NCI-H2227 (cell line): Measurements from ENCODE around the gene SULT1E1.

ENCODE experiments used
- DNase-seq: peaks from one replicate; lab custom pipeline; 2025; ENCODE audit not compliant: unreplicated experiment; lab: John Stamatoyannopoulos, UW

Gene SULT1E1, protein sequence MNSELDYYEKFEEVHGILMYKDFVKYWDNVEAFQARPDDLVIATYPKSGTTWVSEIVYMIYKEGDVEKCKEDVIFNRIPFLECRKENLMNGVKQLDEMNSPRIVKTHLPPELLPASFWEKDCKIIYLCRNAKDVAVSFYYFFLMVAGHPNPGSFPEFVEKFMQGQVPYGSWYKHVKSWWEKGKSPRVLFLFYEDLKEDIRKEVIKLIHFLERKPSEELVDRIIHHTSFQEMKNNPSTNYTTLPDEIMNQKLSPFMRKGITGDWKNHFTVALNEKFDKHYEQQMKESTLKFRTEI

DNA sequence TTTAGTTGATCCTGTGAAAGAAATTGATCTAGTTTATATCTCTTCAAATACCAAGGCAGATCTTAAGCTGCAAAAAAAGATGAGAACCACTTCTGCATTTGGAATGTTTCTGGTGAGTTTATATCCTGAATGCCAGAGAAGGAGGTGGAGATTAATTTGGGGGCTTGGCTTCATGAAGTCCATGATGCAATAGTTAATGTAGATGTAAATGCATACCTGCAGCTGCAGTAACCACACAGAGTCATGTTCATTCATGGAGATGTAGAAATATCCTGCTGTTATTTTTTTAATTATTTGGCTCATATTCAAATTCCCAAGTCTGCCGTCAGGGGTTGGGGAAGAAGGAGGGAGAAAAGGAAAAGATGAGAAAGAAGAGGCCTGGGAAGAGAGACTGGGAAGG, at the start of gene SULT1E1:
TSS of gene SULT1E1 (minus strand) at position 94 of the 400 bp plus-strand sequence. CDS start 2,501 bp downstream, outside the sequence.
- no peak for DNase-seq

GRCh38 chr4:69909195-69909594, 49.2 kb upstream of the SULT1E1 start:
- DNase-seq = no peak

- no peak for DNase-seq
Observed at GRCh38 chr4:69907151-69907550, 47.2 kb upstream of the SULT1E1 start.

- DNase-seq = no peak
Observed at GRCh38 chr4:69896530-69897116, 36.7 kb upstream of the SULT1E1 start.

- no peak for DNase-seq
Observed at GRCh38 chr4:69894721-69895120, 34.8 kb upstream of the SULT1E1 start.

DNA sequence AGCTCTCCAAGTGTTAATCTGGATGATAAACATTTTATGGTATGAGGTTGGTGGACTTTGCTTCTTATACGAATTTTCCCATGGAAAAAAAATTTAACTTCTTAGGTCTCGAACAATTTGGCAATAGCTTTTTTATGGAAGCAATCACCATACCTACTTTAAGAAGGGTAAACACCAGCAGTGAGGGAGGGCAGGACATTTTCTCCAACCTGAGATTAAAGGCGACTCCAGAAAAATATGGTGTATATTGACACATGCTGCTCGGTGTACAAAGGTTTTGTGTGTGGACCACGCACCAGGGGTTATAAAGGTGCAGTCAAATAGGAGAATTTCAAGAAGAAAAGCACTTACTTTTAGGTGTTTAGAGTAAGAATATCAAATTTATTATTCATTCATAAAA, 34.2 kb upstream of the SULT1E1 start:
- no peak for DNase-seq

- DNase-seq = no peak
Observed at GRCh38 chr4:69888336-69888735, 28.4 kb upstream of the SULT1E1 start.

- no peak for DNase-seq
Observed at GRCh38 chr4:69882150-69882549, 22.2 kb upstream of the SULT1E1 start.

DNA sequence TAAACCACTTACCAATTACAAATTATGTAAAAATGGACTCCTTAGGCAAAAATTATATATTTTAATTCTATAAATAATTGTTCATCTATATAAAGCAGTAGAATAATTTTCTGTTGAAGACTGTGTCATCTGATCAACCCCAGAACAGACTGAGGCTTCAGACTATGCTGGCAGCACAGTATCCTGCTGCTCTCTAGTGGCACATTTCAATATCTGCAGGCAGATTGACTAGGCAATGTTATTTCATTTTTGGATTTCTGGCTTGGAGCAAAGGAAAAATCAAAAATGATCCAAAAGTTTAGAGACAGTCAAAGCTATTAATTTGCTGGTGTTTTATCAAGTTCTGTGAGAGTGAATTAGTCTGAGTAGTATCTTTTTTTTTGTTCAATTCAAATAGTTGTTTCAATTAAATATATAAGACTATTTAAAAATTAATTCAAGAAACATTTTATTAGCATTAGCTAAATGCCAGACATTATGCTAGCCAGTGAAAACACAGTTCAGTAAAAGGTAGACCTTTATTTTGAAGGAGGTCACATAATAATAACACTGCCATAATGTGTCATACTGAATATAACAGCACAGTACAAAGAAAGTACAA, 21.3 kb upstream of the SULT1E1 start:
- DNase-seq = no peak

GRCh38 chr4:69878250-69878649, 18.3 kb upstream of the SULT1E1 start:
- no peak for DNase-seq

- DNase-seq = no peak
Observed at GRCh38 chr4:69877453-69877852, 17.5 kb upstream of the SULT1E1 start.

DNA sequence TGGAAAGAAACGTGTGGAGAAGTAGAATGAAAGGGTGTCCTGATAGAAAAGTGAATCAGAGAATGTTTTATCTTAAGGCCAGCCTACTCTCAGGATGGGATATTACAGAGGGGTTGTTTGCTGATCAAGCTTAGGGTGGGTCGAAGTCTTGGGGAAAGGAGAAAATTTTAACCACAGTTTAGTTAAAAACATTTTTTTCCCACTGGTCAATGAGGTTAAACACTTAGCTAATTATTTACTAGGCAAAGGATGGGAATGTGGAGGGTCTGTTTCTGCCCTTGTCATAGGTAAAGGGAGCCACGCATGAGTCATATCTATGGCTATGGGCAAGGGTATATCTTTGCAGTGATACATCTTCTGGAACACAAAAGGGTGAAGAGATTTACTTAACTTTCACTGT, 16.1 kb upstream of the SULT1E1 start:
- DNase-seq = no peak

- no peak for DNase-seq
Observed at GRCh38 chr4:69875576-69875975, 15.6 kb upstream of the SULT1E1 start.

DNA sequence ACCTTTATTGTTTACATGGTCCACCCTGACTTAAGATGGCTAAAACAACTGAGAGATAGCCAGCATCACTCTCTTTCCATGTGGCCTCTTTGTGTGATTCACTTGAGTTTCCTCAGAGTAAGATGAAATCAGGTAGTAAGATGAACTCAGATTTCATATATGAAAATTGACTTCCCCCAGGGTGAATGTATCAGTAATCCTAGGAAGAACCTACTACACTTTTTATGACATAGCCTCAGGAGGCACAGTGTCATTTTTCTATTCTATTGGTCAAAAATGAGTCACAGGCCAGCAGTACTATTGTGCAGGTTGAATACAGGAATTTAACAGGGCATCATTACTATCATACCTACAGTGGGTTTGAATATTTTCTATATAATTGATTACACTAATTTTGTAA, 14.6 kb upstream of the SULT1E1 start:
- DNase-seq = no peak

DNA sequence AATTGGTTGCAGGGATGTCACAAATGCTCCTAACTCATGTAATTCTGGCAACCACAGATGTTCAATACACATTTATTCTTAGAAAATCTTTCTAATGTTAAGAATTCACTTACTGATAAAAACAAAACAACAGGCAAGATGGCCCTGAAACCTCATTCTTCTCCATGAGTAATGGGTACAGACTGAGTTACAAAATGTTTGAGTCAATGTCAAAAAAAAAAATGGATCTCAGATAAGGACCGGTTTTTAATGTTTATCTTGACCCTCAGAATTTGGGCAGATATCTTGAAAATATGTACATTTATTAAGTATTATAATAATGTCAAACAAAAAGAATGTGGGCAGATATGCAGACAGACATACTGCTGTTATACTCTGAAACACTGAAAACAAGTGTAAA, 1.8 kb upstream of the SULT1E1 start:
- no peak for DNase-seq

GRCh38 chr4:69860521-69861298, 765 bp upstream of the SULT1E1 start:
- DNase-seq = no peak

GRCh38 chr4:69859140-69859685, 732 bp downstream of the SULT1E1 start:
- DNase-seq = no peak

GRCh38 chr4:69858690-69859089, 1.3 kb downstream of the SULT1E1 start:
- DNase-seq = no peak

DNA sequence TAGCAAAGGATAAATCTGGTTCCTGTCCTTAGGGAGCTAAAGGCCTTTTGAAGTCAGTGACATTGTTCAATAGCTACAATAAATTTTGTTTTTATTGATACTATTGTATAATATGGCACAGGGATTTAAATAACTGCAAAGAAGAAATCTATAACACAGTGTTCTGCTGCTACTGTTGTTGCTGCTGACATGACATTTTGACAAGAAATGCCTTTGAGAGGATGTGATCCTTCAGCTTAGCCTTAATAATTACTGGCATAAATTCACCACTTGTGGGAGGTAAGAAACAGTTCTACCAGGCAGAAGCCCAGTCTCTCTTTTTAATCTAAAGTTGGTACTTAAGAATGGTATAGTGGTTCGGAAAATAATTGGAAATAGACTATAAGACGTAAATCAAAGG, 4.1 kb downstream of the SULT1E1 start:
- DNase-seq = no peak

DNA sequence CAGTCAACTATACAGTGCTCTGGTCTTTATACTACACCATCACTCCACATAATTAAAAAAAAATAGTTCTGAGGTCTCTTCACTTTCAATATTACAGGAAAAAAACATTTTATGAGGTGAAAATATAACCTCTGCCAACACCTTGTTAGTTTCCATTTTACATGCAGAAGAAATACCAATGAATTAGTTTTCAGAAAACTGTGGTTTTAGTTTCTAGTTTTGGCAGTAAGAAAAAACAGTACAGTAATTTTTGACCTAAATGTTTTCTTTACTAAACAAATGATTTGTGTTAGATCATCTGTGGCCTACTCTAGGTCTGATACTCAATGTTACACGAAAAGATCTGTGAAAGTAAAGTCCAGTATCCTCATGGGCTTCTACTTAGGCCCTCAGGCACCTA, 10.0 kb downstream of the SULT1E1 start:
- DNase-seq = no peak

DNA sequence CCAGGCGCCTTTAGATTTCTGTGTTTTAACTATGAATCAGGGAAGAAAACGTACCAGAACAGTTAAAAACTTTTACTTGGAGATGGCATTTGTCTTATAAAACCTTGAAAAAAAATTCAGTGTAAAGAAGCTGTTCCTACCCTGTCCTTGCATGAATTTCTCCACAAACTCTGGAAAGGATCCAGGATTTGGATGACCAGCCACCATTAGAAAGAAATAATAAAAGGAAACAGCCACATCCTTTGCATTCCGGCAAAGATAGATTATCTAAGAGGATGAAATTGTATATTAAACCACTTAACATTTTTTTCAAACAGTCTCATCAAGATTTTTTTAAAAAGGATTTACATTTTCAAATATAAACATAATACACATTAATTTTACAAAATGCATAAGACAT, 10.6 kb downstream of the SULT1E1 start:
- DNase-seq = no peak
